Measurements from ENCODE around the gene TANK.
"Not testable (repeated sequence)": the region's sequence is repeated elsewhere in the genome, so short reads cannot be mapped to it uniquely, and the experiment has no call there.

The TANK gene

GRCh38 chr2:161279230-161279815, 119.1 kb downstream of the TANK start:
- not testable (repeated sequence) for DNase-seq

- peak; percentile 32 for DNase-seq
Observed at GRCh38 chr2:161280906-161281323, 120.7 kb downstream of the TANK start.

- DNase-seq: not testable (repeated sequence)
Observed at GRCh38 chr2:161281615-161282310, 121.5 kb downstream of the TANK start.

GRCh38 chr2:161282311-161282644, 122.0 kb downstream of the TANK start:
- not testable (repeated sequence) for DNase-seq

- DNase-seq: no peak
Observed at GRCh38 chr2:161283926-161284325, 123.7 kb downstream of the TANK start.
